C4-2B (cell line): ENCODE measurements around the gene UPF3B.
"Not testable (repeated sequence)": the region's sequence is repeated elsewhere in the genome, so short reads cannot be mapped to it uniquely, and the experiment has no call there.

Source experiments
- CTCF ChIP-seq: fragments of 450-650 bp; conservative IDR thresholded peaks from 2 replicates; pipeline ENCODE4 v1.5.1; 2017; ENCODE audit warnings: mild to moderate bottlenecking
- ZFX ChIP-seq: fragments of 450-650 bp; IDR thresholded peaks from 2 replicates; pipeline ENCODE4 v1.6.1; 2017

DNA sequence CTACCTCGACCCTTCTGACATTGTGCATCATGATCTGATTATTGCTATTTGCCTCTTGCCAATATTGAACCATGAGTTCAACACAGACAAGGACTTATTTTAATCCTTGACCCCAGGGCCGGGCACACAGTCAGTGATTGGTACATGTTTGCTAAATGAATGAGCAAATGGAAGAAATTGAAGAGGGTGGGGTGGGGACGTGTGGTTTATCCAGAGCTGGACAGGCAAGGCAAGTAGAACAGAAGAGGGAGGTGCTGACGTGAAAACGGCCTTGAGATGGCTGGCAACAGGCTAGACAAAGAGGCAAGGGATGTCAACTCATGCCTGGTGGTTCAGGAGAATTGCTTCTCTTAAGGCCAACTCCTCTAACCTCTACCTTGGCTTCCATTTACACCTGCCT lies 28.5 kb downstream of the UPF3B start:
- TF ChIP-seq CTCF, ZFX: not testable (repeated sequence)
